ENCODE results near the gene CCR2.

CCR2 gene

DNA sequence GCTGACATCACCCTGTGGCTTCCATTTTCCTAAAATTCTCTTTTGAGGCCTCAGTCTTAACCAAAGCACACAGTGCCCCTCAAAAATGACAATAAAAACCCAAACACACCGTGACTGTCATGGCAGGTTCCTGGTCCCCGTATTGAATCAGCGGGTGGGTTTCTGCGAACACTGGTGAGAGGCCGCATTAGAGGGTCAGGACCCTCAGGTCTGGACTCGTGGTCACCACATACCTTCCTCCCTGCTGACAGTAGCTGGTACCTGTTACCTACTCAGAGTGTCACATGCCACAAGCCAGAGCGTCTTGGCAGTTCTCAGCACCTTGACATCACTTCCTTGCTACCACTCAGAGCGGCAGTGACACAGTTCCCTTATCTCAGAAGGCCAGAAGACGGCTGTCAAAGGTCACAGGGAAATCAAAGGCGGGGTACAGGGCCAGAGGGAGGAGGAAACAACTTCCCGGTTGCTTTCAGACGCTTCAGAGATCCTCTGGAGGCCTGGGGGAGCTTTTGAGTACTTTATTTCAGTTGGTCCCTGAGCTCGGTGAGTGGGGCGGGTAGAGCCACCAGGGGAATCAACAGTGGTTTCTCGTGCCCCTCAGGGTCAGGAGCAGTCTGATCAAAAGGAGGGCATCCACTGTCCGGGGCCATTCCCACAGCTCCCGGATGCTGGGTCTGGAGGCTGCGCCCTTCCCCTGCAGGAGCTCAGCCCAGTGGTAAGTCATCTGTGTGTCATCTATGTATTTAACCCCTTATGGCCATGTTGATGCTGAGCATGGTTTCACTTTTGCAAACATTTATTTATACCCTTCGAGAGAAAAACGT, 53.1 kb downstream of the CCR2 start, which contains the start of the genes CCR5AS and CCRL2:
Gene CCR5AS (minus strand): TSS at position 279 of the 824 bp plus-strand sequence.
Gene CCRL2 (plus strand): TSS at position 472 of the 824 bp plus-strand sequence. CDS start 821 bp downstream, outside the sequence.
- DNase-seq: no peak

GRCh38 chr3:46407970-46408369, 54.1 kb downstream of the CCR2 start:
- DNase-seq: no peak

- no peak for DNase-seq
Observed at GRCh38 chr3:46408853-46409252, 54.9 kb downstream of the CCR2 start.

DNA sequence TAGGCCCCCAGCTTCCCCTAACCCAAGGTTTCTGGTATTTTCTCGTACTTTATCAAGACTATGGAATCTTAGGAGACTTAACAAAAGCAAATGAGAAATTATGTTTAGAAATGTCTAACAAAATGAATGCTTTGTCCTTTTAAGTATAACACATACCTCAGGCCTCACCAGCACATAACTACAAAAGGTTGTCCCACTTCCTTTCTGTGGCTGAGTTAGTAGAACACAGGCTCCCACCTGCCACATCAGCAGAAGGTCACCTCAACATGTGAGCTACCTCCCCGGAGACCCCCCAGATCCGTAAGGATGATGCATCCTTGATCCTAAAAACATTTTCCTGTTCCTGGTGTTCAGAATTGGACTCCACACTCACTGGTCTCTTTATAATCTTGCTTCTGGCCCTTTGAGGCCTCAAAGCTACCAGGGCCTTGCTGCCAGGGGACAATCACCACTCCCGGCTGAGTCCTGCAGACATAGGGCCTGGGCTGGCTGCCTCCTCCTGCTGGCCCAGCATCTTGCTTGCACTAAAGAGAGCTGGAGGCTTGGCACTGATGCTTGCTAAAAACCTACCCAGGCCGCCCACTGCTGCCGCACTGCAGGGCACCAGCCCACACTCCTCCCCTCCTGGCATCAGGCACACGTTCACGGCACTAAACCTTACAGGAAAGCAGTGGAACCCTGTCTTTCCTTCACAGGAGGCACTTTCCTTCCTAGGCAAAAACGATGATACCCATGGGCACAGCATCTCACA, 56.0 kb downstream of the CCR2 start:
- no peak for DNase-seq

All from DMS153 (cell line).